ENCODE data around the gene FKBP4. TPM values are rescaled to one million over a fixed set of nuclear protein-coding genes. Genes with fewer than 3 reads are reported as not detected.

FKBP4 gene
- total RNA-seq, 2 donors from 2014 or later = 55.2 to 87.0 TPM

DNA sequence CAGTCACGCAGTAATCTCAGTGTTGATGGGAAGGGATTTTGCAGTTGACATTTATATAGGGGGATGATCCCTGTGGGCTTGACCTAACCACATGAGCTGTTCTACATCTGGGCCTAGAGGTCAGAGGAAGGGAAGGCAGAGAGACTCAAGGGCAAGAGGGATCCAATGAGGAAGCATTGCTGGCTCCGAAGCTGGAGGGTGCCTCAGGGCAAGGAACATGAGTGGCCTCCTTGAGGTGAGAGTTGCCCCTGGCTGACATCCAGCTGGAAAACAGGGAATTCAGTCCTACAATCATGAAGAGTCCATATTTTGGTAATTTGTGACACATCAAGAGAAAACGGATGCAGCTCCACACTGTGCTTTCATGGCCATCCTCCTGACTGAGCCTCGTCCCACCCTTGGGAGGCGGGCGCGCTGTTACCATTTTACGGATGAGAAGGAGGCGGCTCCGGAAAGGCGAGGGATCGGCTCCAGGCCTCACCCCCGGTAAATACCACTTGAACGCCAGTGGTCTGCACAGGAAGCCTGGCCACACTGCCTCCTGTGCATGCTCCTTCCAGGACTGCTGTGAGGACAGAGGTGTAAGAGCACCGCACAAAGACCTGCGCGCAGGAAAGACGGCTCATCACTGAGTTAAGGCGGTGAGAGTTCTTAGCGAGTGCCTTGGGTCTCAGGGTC, 18.5 kb upstream of the FKBP4 start:
- WGBS = 83% methylated on average over 20 of the region's 20 CpGs
- DNase-seq (ENCODE audit: low spot score) = no peak
- H3K4me1 ChIP-seq (replicated peaks) = no peaks in the 10 kb centered on the region
- no peak overlapping the region for H3K4me3 ChIP-seq
- H3K27me3 ChIP-seq (replicated peaks; ENCODE audit: insufficient read depth) = no peaks in the 10 kb centered on the region
- H3K36me3 ChIP-seq = no peaks in the 10 kb centered on the region
- no peak overlapping the region for H3K27ac ChIP-seq
- H3K9me3 ChIP-seq = no peaks in the 10 kb centered on the region
- intact Hi-C loops (cut with DNase I) = no loop called here
- TF ChIP-seq POLR2A (IDR thresholded peaks at IDR 0.05) (no peak), CTCF (IDR thresholded peaks at IDR 0.05) (no peak), POLR2AphosphoS5 (IDR thresholded peaks at IDR 0.05) (no peak)

DNA sequence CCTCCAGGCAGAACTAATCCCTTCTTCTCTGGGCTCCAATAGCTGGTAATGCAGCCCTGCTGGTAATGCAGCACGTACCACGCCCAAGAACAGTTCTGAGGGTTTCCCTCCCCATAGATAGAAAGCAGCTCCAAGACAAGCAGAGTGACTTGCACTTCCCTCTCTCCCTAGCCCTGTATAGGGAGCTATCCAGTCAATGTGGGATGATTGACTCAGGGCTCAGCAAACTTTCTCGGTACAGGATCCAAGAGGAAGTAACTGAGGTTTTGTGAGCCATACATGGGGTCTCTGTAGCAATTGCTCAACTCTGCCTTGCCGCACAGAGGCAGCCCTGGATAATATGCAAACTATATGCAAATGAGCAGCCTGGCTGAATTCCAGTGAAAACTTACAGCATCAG, 15.5 kb upstream of the FKBP4 start:
- no peaks in the 10 kb centered on the region for H3K27me3 ChIP-seq (replicated peaks; ENCODE audit: insufficient read depth)
- no peaks in the 10 kb centered on the region for H3K9me3 ChIP-seq
- DNase-seq (ENCODE audit: low spot score) = no peak
- intact Hi-C loops (cut with DNase I) = no loop called here
- no peak overlapping the region for H3K27ac ChIP-seq
- no peaks in the 10 kb centered on the region for H3K36me3 ChIP-seq
- no peak for TF ChIP-seq CTCF (IDR thresholded peaks at IDR 0.05)
- TF ChIP-seq POLR2AphosphoS5 (IDR thresholded peaks at IDR 0.05) = no peak
- no peak for TF ChIP-seq POLR2A (IDR thresholded peaks at IDR 0.05)
- WGBS = 68% methylated on average over 4 of the region's 4 CpGs
- no peak overlapping the region for H3K4me3 ChIP-seq
- H3K4me1 ChIP-seq (replicated peaks) = peaks cover 2% of the 10 kb centered on the region

- no peak overlapping the region for H3K4me3 ChIP-seq
- no peak overlapping the region for H3K27ac ChIP-seq
- H3K27me3 ChIP-seq (replicated peaks; ENCODE audit: insufficient read depth) = no peaks in the 10 kb centered on the region
- DNase-seq (ENCODE audit: low spot score) = peak; percentile 36
- intact Hi-C loops (cut with DNase I) = no loop called here
- H3K36me3 ChIP-seq = no peaks in the 10 kb centered on the region
- no peaks in the 10 kb centered on the region for H3K9me3 ChIP-seq
- TF ChIP-seq POLR2AphosphoS5 (IDR thresholded peaks at IDR 0.05) = peak; percentile 42
- no peak for TF ChIP-seq POLR2A (IDR thresholded peaks at IDR 0.05)
- peak; percentile 67 to 85 (median 81) for TF ChIP-seq CTCF (IDR thresholded peaks at IDR 0.05)
- peaks cover 7% of the 10 kb centered on the region for H3K4me1 ChIP-seq (replicated peaks)
- WGBS = 13% methylated on average over 25 of the region's 25 CpGs
Measured at GRCh38 chr12:2783936-2784600, 10.7 kb upstream of the FKBP4 start.

DNA sequence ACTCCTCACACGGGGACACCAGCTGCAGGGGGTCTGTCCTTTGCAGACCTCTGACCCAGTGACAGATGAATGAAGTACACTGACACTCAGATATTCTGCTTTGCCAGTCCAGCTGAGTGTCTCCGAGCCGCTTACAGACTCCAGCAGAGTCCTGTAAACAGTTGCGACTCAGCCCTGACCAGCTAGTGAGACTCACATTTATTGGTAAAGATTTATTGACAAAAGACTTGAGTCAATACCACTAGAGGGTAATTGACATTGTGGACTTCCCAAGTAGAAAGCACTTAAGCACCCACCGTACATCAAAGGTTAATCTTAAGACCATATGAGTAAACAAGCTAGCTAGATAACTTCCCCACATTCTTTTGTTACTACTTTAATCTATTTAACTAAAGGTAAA, 9.8 kb upstream of the FKBP4 start:
- TF ChIP-seq CTCF (IDR thresholded peaks at IDR 0.05) = no peak
- TF ChIP-seq POLR2A (IDR thresholded peaks at IDR 0.05) = no peak
- peak; percentile 7 for TF ChIP-seq POLR2AphosphoS5 (IDR thresholded peaks at IDR 0.05)
- WGBS = 41% methylated on average over 5 of the region's 5 CpGs
- no peaks in the 10 kb centered on the region for H3K36me3 ChIP-seq
- no peaks in the 10 kb centered on the region for H3K9me3 ChIP-seq
- peak; percentile 24 for DNase-seq (ENCODE audit: low spot score)
- intact Hi-C loops (cut with DNase I) = no loop called here
- H3K4me3 ChIP-seq = no peak overlapping the region
- no peak overlapping the region for H3K27ac ChIP-seq
- no peaks in the 10 kb centered on the region for H3K27me3 ChIP-seq (replicated peaks; ENCODE audit: insufficient read depth)
- H3K4me1 ChIP-seq (replicated peaks) = peaks cover 7% of the 10 kb centered on the region

- Histone ChIP-seq H3K4me3 (no peak overlapping the region), H3K27ac (no peak overlapping the region), H3K9me3 (no peaks in the 10 kb centered on the region), H3K27me3 (replicated peaks; ENCODE audit: insufficient read depth) (no peaks in the 10 kb centered on the region), H3K4me1 (replicated peaks) (no peaks in the 10 kb centered on the region), H3K36me3 (no peaks in the 10 kb centered on the region)
- 71% methylated on average over 6 of the region's 6 CpGs for WGBS
- no peak for DNase-seq (ENCODE audit: low spot score)
- intact Hi-C loops (cut with DNase I) = no loop called here
- TF ChIP-seq POLR2AphosphoS5 (IDR thresholded peaks at IDR 0.05) = no peak
Measured at GRCh38 chr12:2791089-2791488, 3.7 kb upstream of the FKBP4 start.

Data from prostate gland (tissue), 2 donors.